IPS-NIHi7 (cell line): ENCODE measurements around the gene INSYN2B.

Experiments used
- DNase-seq: peaks from one replicate; pipeline ENCODE4 v3.0.0; 2012; ENCODE audit warnings: mixed read lengths; ENCODE audit errors: extremely low spot score

INSYN2B gene

GRCh38 chr5:169893010-169893409 lies 87.3 kb downstream of the INSYN2B start:
- DNase-seq, result no peak

GRCh38 chr5:169889572-169889971 lies 90.7 kb downstream of the INSYN2B start:
- no peak for DNase-seq

- DNase-seq, result no peak
These were observed 93.6 kb downstream of the INSYN2B start for GRCh38 chr5:169886677-169887076.

- DNase-seq, result no peak
These were observed 94.3 kb downstream of the INSYN2B start for GRCh38 chr5:169886033-169886432.

GRCh38 chr5:169881702-169882303 lies 98.5 kb downstream of the INSYN2B start:
- DNase-seq, result no peak

- DNase-seq, result no peak
These were observed 99.5 kb downstream of the INSYN2B start for GRCh38 chr5:169880785-169881184.

GRCh38 chr5:169880012-169880663 lies 100.2 kb downstream of the INSYN2B start:
- DNase-seq, result no peak

GRCh38 chr5:169876386-169876785 lies 103.9 kb downstream of the INSYN2B start:
- DNase-seq, result no peak

- no peak for DNase-seq
These were observed 104.6 kb downstream of the INSYN2B start for GRCh38 chr5:169875731-169876130.

- no peak for DNase-seq
These were observed 105.1 kb downstream of the INSYN2B start for GRCh38 chr5:169875091-169875728.

GRCh38 chr5:169874621-169875020 lies 105.7 kb downstream of the INSYN2B start:
- no peak for DNase-seq

GRCh38 chr5:169873642-169874041 lies 106.7 kb downstream of the INSYN2B start:
- peak; percentile 23 for DNase-seq

- no peak for DNase-seq
These were observed 108.3 kb downstream of the INSYN2B start for GRCh38 chr5:169871826-169872490.

GRCh38 chr5:169870211-169870610 lies 110.1 kb downstream of the INSYN2B start:
- no peak for DNase-seq

- no peak for DNase-seq
These were observed 111.2 kb downstream of the INSYN2B start for GRCh38 chr5:169869066-169869465.

GRCh38 chr5:169867347-169867746 lies 112.9 kb downstream of the INSYN2B start:
- no peak for DNase-seq

- DNase-seq, result no peak
These were observed 115.8 kb downstream of the INSYN2B start for GRCh38 chr5:169864483-169864882.

- DNase-seq, result no peak
These were observed 117.9 kb downstream of the INSYN2B start for GRCh38 chr5:169862391-169862811.

- DNase-seq, result no peak
These were observed 118.4 kb downstream of the INSYN2B start for GRCh38 chr5:169861934-169862333.

GRCh38 chr5:169861433-169861832 lies 118.9 kb downstream of the INSYN2B start:
- DNase-seq, result no peak

GRCh38 chr5:169860585-169860984 lies 119.7 kb downstream of the INSYN2B start:
- DNase-seq, result no peak

- no peak for DNase-seq
These were observed 123.7 kb downstream of the INSYN2B start for GRCh38 chr5:169856571-169856970.
